ENCODE measurements around the gene CDS2. TPM values are rescaled to one million over a fixed set of nuclear protein-coding genes. Genes with fewer than 3 reads are reported as not detected.

Gene CDS2
- total RNA-seq, 4 donors from 2014 or later = 59.8 to 102 (median 73.9) TPM

- Histone ChIP-seq H3K27ac (no peak overlapping the region), H3K27me3 (no peaks in the 10 kb centered on the region), H3K4me3 (no peak overlapping the region), H3K9me3 (no peaks in the 10 kb centered on the region), H3K4me1 (peaks cover 0 to 15% (median 0%) of the 10 kb centered on the region in 3 donors), H3K36me3 (peaks cover 0 to 31% of the 10 kb centered on the region in 2 donors)
- ATAC-seq = no peak
- 83% methylated on average over 3 of the region's 3 CpGs; no CpG with 5 or more reads in 1 of the 2 donors for WGBS, 2 donors (ENCODE audit: low coverage in 1 of 2)
- TF ChIP-seq CTCF (IDR thresholded peaks at IDR 0.05) (no peak), POLR2AphosphoS5 (IDR thresholded peaks at IDR 0.05) (no peak), POLR2A (IDR thresholded peaks at IDR 0.05) (no peak), EP300 (IDR thresholded peaks at IDR 0.05) (no peak)
These were observed 89.9 kb downstream of the CDS2 start for GRCh38 chr20:5216663-5217062.

- WGBS, 2 donors (ENCODE audit: low coverage in 1 of 2) = 77 to 81% methylated on average over 3 to 4 of the region's 4 CpGs
- Histone ChIP-seq H3K9me3 (no peaks in the 10 kb centered on the region), H3K27me3 (no peaks in the 10 kb centered on the region), H3K27ac (no peak overlapping the region), H3K36me3 (peaks cover 0 to 22% of the 10 kb centered on the region in 2 donors), H3K4me1 (peaks cover 0 to 15% (median 0%) of the 10 kb centered on the region in 3 donors), H3K4me3 (no peak overlapping the region)
- TF ChIP-seq POLR2AphosphoS5 (IDR thresholded peaks at IDR 0.05) = no peak
- TF ChIP-seq POLR2A (IDR thresholded peaks at IDR 0.05) = no peak
- no peak for TF ChIP-seq CTCF (IDR thresholded peaks at IDR 0.05)
- no peak for TF ChIP-seq EP300 (IDR thresholded peaks at IDR 0.05)
- no peak for ATAC-seq
These were observed 90.8 kb downstream of the CDS2 start for GRCh38 chr20:5217616-5218015.

GRCh38 chr20:5220321-5221060, 93.7 kb downstream of the CDS2 start:
- Histone ChIP-seq H3K4me1 (peaks cover 0 to 14% (median 0%) of the 10 kb centered on the region in 3 donors), H3K9me3 (no peaks in the 10 kb centered on the region), H3K36me3 (peaks cover 0 to 10% of the 10 kb centered on the region in 2 donors), H3K4me3 (no peak overlapping the region), H3K27ac (no peak overlapping the region), H3K27me3 (no peaks in the 10 kb centered on the region)
- 65 to 82% methylated on average over 7 of the region's 7 CpGs for WGBS, 2 donors (ENCODE audit: low coverage in 1 of 2)
- no peak for TF ChIP-seq POLR2A (IDR thresholded peaks at IDR 0.05)
- no peak for TF ChIP-seq POLR2AphosphoS5 (IDR thresholded peaks at IDR 0.05)
- no peak for TF ChIP-seq CTCF (IDR thresholded peaks at IDR 0.05)
- no peak for TF ChIP-seq EP300 (IDR thresholded peaks at IDR 0.05)
- no peak for ATAC-seq

- TF ChIP-seq POLR2A (IDR thresholded peaks at IDR 0.05) (no peak), CTCF (IDR thresholded peaks at IDR 0.05) (no peak), POLR2AphosphoS5 (IDR thresholded peaks at IDR 0.05) (no peak), EP300 (IDR thresholded peaks at IDR 0.05) (no peak)
- peaks cover 0 to 8% (median 0%) of the 10 kb centered on the region in 3 donors for H3K4me1 ChIP-seq
- no peaks in the 10 kb centered on the region for H3K27me3 ChIP-seq
- no peak overlapping the region for H3K4me3 ChIP-seq
- peaks cover 0 to 10% of the 10 kb centered on the region in 2 donors for H3K36me3 ChIP-seq
- no peaks in the 10 kb centered on the region for H3K9me3 ChIP-seq
- no peak overlapping the region for H3K27ac ChIP-seq
- WGBS, 2 donors (ENCODE audit: low coverage in 1 of 2) = 83 to 88% methylated on average over 4 of the region's 4 CpGs
- no peak for ATAC-seq
These were observed 94.2 kb downstream of the CDS2 start for GRCh38 chr20:5221061-5221430.
